Activated T-cell treated with anti-CD3 and anti-CD28 coated beads for 4 hours (primary cell): ENCODE measurements around the gene NUDCD2.
"Not testable (repeated sequence)": the region's sequence is repeated elsewhere in the genome, so short reads cannot be mapped to it uniquely, and the experiment has no call there.

Experiments
- DNase-seq: peaks from one replicate; pipeline ENCODE4 v3.0.0-alpha.2; 2020

NUDCD2 gene

GRCh38 chr5:163463063-163463435, 3.1 kb upstream of the NUDCD2 start:
- DNase-seq = no peak

GRCh38 chr5:163460562-163461171, 765 bp upstream of the NUDCD2 start, which contains the start of gene HMMR:
Gene HMMR (plus strand): TSS chr5:163460632. CDS start chr5:163460693, 61 bp downstream.
- DNase-seq = no peak

GRCh38 chr5:163459462-163459818, 462 bp downstream of the NUDCD2 start:
- no peak for DNase-seq

- no peak for DNase-seq
Measured at GRCh38 chr5:163458778-163459385, 1.0 kb downstream of the NUDCD2 start.

- DNase-seq = no peak
Measured at GRCh38 chr5:163456840-163457239, 3.1 kb downstream of the NUDCD2 start.

- no peak for DNase-seq
Measured at GRCh38 chr5:163456029-163456589, 3.8 kb downstream of the NUDCD2 start.

- DNase-seq = not testable (repeated sequence)
Measured at GRCh38 chr5:163455406-163455805, 4.5 kb downstream of the NUDCD2 start.

- DNase-seq = no peak
Measured at GRCh38 chr5:163453705-163454104, 6.2 kb downstream of the NUDCD2 start.

- no peak for DNase-seq
Measured at GRCh38 chr5:163451489-163451888, 8.4 kb downstream of the NUDCD2 start.

GRCh38 chr5:163448491-163448890, 11.4 kb downstream of the NUDCD2 start:
- no peak for DNase-seq

- no peak for DNase-seq
Measured at GRCh38 chr5:163447875-163448274, 12.0 kb downstream of the NUDCD2 start.

- DNase-seq = no peak
Measured at GRCh38 chr5:163447191-163447590, 12.7 kb downstream of the NUDCD2 start.

GRCh38 chr5:163445345-163445744, 14.6 kb downstream of the NUDCD2 start:
- no peak for DNase-seq

GRCh38 chr5:163444526-163444925, 15.4 kb downstream of the NUDCD2 start:
- DNase-seq = no peak

- DNase-seq = no peak
Measured at GRCh38 chr5:163440954-163441353, 18.9 kb downstream of the NUDCD2 start.

- no peak for DNase-seq
Measured at GRCh38 chr5:163439092-163439425, 20.8 kb downstream of the NUDCD2 start.

GRCh38 chr5:163437309-163438182, 22.4 kb downstream of the NUDCD2 start, which contains the start of gene CCNG1:
Gene CCNG1 (plus strand): TSS chr5:163437595. CDS start chr5:163439257, 1,662 bp downstream.
- peak; percentile 76 for DNase-seq

GRCh38 chr5:163437011-163437308, 22.9 kb downstream of the NUDCD2 start:
- no peak for DNase-seq

- DNase-seq = no peak
Measured at GRCh38 chr5:163436515-163436914, 23.4 kb downstream of the NUDCD2 start.

GRCh38 chr5:163434401-163434866, 25.5 kb downstream of the NUDCD2 start:
- no peak for DNase-seq

- DNase-seq = no peak
Measured at GRCh38 chr5:163433271-163433670, 26.6 kb downstream of the NUDCD2 start.

- no peak for DNase-seq
Measured at GRCh38 chr5:163432544-163432943, 27.4 kb downstream of the NUDCD2 start.

GRCh38 chr5:163426128-163426527, 33.8 kb downstream of the NUDCD2 start:
- not testable (repeated sequence) for DNase-seq

- DNase-seq = no peak
Measured at GRCh38 chr5:163424836-163425235, 35.1 kb downstream of the NUDCD2 start.
